CD14-positive monocyte (primary cell): ENCODE data around the gene CREB3L1. TPM values are rescaled to one million over a fixed set of nuclear protein-coding genes. Genes with fewer than 3 reads are reported as not detected.

ENCODE experiments used
- DNase-seq, 3 donors: peaks; one replicate each; pipeline ENCODE4 v3.0.0-alpha.2; 2011 to 2022
- H2AFZ ChIP-seq: 2 replicates; pipeline ENCODE4 v1.6.0; 2012; ENCODE audit warnings: mild to moderate bottlenecking, low read depth, low read length, inconsistent platforms; ENCODE audit not compliant: insufficient read depth, poor library complexity, severe bottlenecking
- H3K27ac ChIP-seq, 2 donors: 1 replicate in 1 of 2; 2 replicates in 1 of 2; pipeline ENCODE4 v1.5.1; 2012 to 2013; ENCODE audit warnings: low read length in 2 of 2, control low read depth in 1 of 2, inconsistent platforms in 1 of 2, low read depth in 1 of 2, mild to moderate bottlenecking in 1 of 2
- H3K27me3 ChIP-seq, 2 donors: one replicate each; pipeline versions ENCODE4 v1.6.0 to v1.6.1; 2011 to 2013; ENCODE audit warnings: low read length in 2 of 2; ENCODE audit not compliant: control insufficient read depth in 2 of 2, insufficient read depth in 2 of 2
- H3K36me3 ChIP-seq, 2 donors: replicated peaks in 1 of 2; 1 replicate in 1 of 2; 2 replicates in 1 of 2; pipeline versions ENCODE4 v1.5.1 to v1.6.1; 2012 to 2013; ENCODE audit warnings: low read length in 2 of 2, control low read depth in 1 of 2, inconsistent platforms in 1 of 2, mild to moderate bottlenecking in 1 of 2; ENCODE audit not compliant: insufficient read depth in 2 of 2, control insufficient read depth in 1 of 2
- H3K4me1 ChIP-seq, 2 donors: 1 replicate in 1 of 2; 2 replicates in 1 of 2; pipeline versions ENCODE4 v1.5.1 to v1.6.1; 2012 to 2013; ENCODE audit warnings: low read length in 2 of 2, control low read depth in 1 of 2, inconsistent platforms in 1 of 2, mild to moderate bottlenecking in 1 of 2, moderate library complexity in 1 of 2; ENCODE audit not compliant: insufficient read depth in 2 of 2, control insufficient read depth in 1 of 2
- H3K4me2 ChIP-seq: replicated peaks from 2 replicates; pipeline ENCODE3; 2012; ENCODE audit warnings: low read length, moderate library complexity, mild to moderate bottlenecking; ENCODE audit not compliant: poor library complexity, severe bottlenecking; ENCODE audit errors: extremely low read depth
- H3K4me3 ChIP-seq, 3 experiments: fragments of 200-600 bp in 1 of 3; sonication (generic) in 1 of 3; replicated peaks in 1 of 3; 1 replicate in 2 of 3; 2 replicates in 1 of 3; pipeline ENCODE4 v1.5.1; 2011 to 2013; ENCODE audit warnings: low read length in 3 of 3, mild to moderate bottlenecking in 3 of 3, control low read depth in 2 of 3, low read depth in 2 of 3, inconsistent platforms in 1 of 3, moderate library complexity in 1 of 3
- H3K79me2 ChIP-seq: 2 replicates; pipeline ENCODE4 v1.6.0; 2012; ENCODE audit warnings: mild to moderate bottlenecking, control low read depth, inconsistent platforms, low read length, moderate library complexity; ENCODE audit not compliant: insufficient read depth
- H3K9ac ChIP-seq: 2 replicates; pipeline ENCODE4 v1.6.0; 2017; ENCODE audit warnings: low read length, mild to moderate bottlenecking; ENCODE audit not compliant: insufficient read depth, poor library complexity, severe bottlenecking
- H3K9me3 ChIP-seq, 2 donors: replicated peaks in 1 of 2; 1 replicate in 1 of 2; 2 replicates in 1 of 2; pipeline versions ENCODE4 v1.5.1 to v1.6.1; 2012 to 2013; ENCODE audit warnings: low read length in 2 of 2, control low read depth in 1 of 2; ENCODE audit not compliant: control insufficient read depth in 1 of 2, insufficient read depth in 1 of 2
- H4K20me1 ChIP-seq: 2 replicates; pipeline ENCODE4 v1.6.0; 2012; ENCODE audit warnings: mild to moderate bottlenecking, low read length, control low read depth, moderate library complexity; ENCODE audit not compliant: insufficient read depth
- H3K27ac Mint-ChIP-seq, 7 donors: one replicate each; pipeline ENCODE4 v1.8.0; 2020; ENCODE audit warnings: mild to moderate bottlenecking in 7 of 7, mixed read lengths in 7 of 7, moderate library complexity in 6 of 7, inconsistent platforms in 2 of 7
- H3K27me3 Mint-ChIP-seq, 3 donors: one replicate each; pipeline ENCODE4 v1.8.0; 2021 to 2022; ENCODE audit warnings: low read depth in 3 of 3, mild to moderate bottlenecking in 3 of 3, mixed read lengths in 3 of 3, moderate library complexity in 3 of 3, inconsistent platforms in 1 of 3
- H3K36me3 Mint-ChIP-seq, 2 donors: one replicate each; pipeline ENCODE4 v1.8.0; 2020; ENCODE audit warnings: mixed read lengths in 2 of 2, inconsistent platforms in 1 of 2, mild to moderate bottlenecking in 1 of 2
- H3K4me1 Mint-ChIP-seq: one replicate; pipeline ENCODE4 v1.8.0; 2020; ENCODE audit warnings: mild to moderate bottlenecking, mixed read lengths
- H3K4me3 Mint-ChIP-seq, 2 donors: one replicate each; pipeline ENCODE4 v1.8.0; 2020; ENCODE audit warnings: mild to moderate bottlenecking in 2 of 2, mixed read lengths in 2 of 2, moderate library complexity in 1 of 2
- H3K9me3 Mint-ChIP-seq, 7 donors: one replicate each; pipeline ENCODE4 v1.8.0; 2020 to 2022; ENCODE audit warnings: mixed read lengths in 7 of 7, mild to moderate bottlenecking in 6 of 7, moderate library complexity in 6 of 7, inconsistent platforms in 2 of 7
- CTCF ChIP-seq: fragments of 200-600 bp; IDR thresholded peaks from one replicate; pipeline ENCODE4 v1.8.0; 2022; ENCODE audit warnings: antibody characterized with exemption, mild to moderate bottlenecking
- WGBS: methylation state at CpG from one replicate; pipeline ENCODE4 v1.1.5; 2013; ENCODE audit warnings: missing lambda C conversion rate; ENCODE audit not compliant: insufficient coverage; 5-methylcytosine and 5-hydroxymethylcytosine counted together
- intact Hi-C, 2 donors: fragments of 100-400 bp; cut with micrococcal nuclease; formaldehyde crosslinking; loops; one replicate each; pipeline versions ENCODE4 v1.15.0 to v1.15.1; 2023
- polyA plus RNA-seq, 3 donors: library from polyadenylated mRNA; depleted of rRNA in 1 of 3; unstranded in 2 of 3; stranded (reverse) in 1 of 3; fragments of 300-500 nt in 2 of 3; fragments of >200 nt in 1 of 3; fragmentation: Illumina TruSeq in 2 of 3; gene quantifications; 1 replicate in 2 of 3; 2 replicates in 1 of 3; pipeline ENCODE4 v1.2.3, GENCODE V29; 2012 to 2021

Gene CREB3L1
- polyA plus RNA-seq, 3 donors = not detected

- Histone ChIP-seq H3K36me3 (no peaks in the 10 kb centered on the region), H3K4me1 (no peaks in the 10 kb centered on the region), H3K27me3 (no peaks in the 10 kb centered on the region), H2AFZ (no peak overlapping the region), H3K9ac (no peak overlapping the region), H4K20me1 (no peaks in the 10 kb centered on the region), H3K4me2 (no peak overlapping the region), H3K9me3 (no peaks in the 10 kb centered on the region), H3K27ac (no peak overlapping the region), H3K79me2 (no peaks in the 10 kb centered on the region), H3K4me3 (no peak overlapping the region)
- Mint-ChIP-seq H3K4me1 (no peaks in the 10 kb centered on the region), H3K9me3 (peaks cover 0 to 3% (median 0%) of the 10 kb centered on the region in 7 donors), H3K27me3 (peaks cover 0 to 5% (median 2%) of the 10 kb centered on the region in 3 donors), H3K4me3 (no peak overlapping the region), H3K27ac (no peak overlapping the region), H3K36me3 (no peaks in the 10 kb centered on the region)
- DNase-seq = no peak
- 93% methylated on average over 9 of the region's 10 CpGs for WGBS
- no peak for TF ChIP-seq CTCF
- intact Hi-C loops = no loop called here
Measured at GRCh38 chr11:46259971-46260560, 17.4 kb upstream of the CREB3L1 start.

- H3K4me1 ChIP-seq = peaks cover 0 to 5% of the 10 kb centered on the region in 2 donors
- no peak for DNase-seq
Measured at GRCh38 chr11:46263120-46263519, 14.3 kb upstream of the CREB3L1 start.

More at GRCh38 chr11:46263120-46263519, 14.3 kb upstream of the CREB3L1 start:
- H3K4me3 ChIP-seq = no peak overlapping the region
- intact Hi-C loops = no loop called here
- H3K4me1 Mint-ChIP-seq = peaks cover 6% of the 10 kb centered on the region
- no peak overlapping the region for H3K4me3 Mint-ChIP-seq
- H3K27ac ChIP-seq = no peak overlapping the region
- no peak overlapping the region for H3K9ac ChIP-seq
- H3K9me3 ChIP-seq = no peaks in the 10 kb centered on the region
- no peak for TF ChIP-seq CTCF
- H3K27ac Mint-ChIP-seq = no peak overlapping the region
- peaks cover 0 to 5% (median 3%) of the 10 kb centered on the region in 3 donors for H3K27me3 Mint-ChIP-seq
- no peak overlapping the region for H3K4me2 ChIP-seq
- H3K79me2 ChIP-seq = no peaks in the 10 kb centered on the region
- no peaks in the 10 kb centered on the region for H3K27me3 ChIP-seq
- no peak overlapping the region for H2AFZ ChIP-seq
- H3K36me3 ChIP-seq = no peaks in the 10 kb centered on the region
- peaks cover 0 to 3% (median 0%) of the 10 kb centered on the region in 7 donors for H3K9me3 Mint-ChIP-seq
- 88% methylated on average over 2 of the region's 3 CpGs for WGBS
- H4K20me1 ChIP-seq = no peaks in the 10 kb centered on the region
- no peaks in the 10 kb centered on the region for H3K36me3 Mint-ChIP-seq
